Esophagus (tissue), 2 donors: ENCODE results near the gene C5orf46. TPM values are rescaled to one million over a fixed set of nuclear protein-coding genes. Genes with fewer than 3 reads are reported as not detected.
"Not testable (repeated sequence)": the region's sequence is repeated elsewhere in the genome, so short reads cannot be mapped to it uniquely, and the experiment has no call there.

Experiments
- H3K27ac ChIP-seq, 2 donors: one replicate each; pipeline ENCODE4 v1.5.1; 2013; ENCODE audit warnings: low read depth in 2 of 2, mild to moderate bottlenecking in 2 of 2, inconsistent platforms in 1 of 2, low read length in 1 of 2, moderate library complexity in 1 of 2
- H3K27me3 ChIP-seq, 2 donors: one replicate each; pipeline ENCODE4 v1.6.1; 2013; ENCODE audit warnings: low read length in 2 of 2, control low read depth in 1 of 2, mild to moderate bottlenecking in 1 of 2; ENCODE audit not compliant: insufficient read depth in 2 of 2, control insufficient read depth in 1 of 2
- H3K36me3 ChIP-seq, 2 donors: one replicate each; pipeline ENCODE4 v1.6.1; 2013; ENCODE audit warnings: low read length in 1 of 2; ENCODE audit not compliant: control insufficient read depth in 2 of 2, insufficient read depth in 2 of 2
- H3K4me1 ChIP-seq, 2 donors: one replicate each; pipeline ENCODE4 v1.6.1; 2013; ENCODE audit warnings: low read length in 1 of 2; ENCODE audit not compliant: control insufficient read depth in 2 of 2, insufficient read depth in 2 of 2
- H3K4me3 ChIP-seq, 2 donors: one replicate each; pipeline ENCODE4 v1.5.1; 2013; ENCODE audit warnings: low read length in 2 of 2, mild to moderate bottlenecking in 2 of 2, low read depth in 1 of 2, moderate library complexity in 1 of 2
- H3K9me3 ChIP-seq, 2 donors: one replicate each; pipeline ENCODE4 v1.6.1; 2013; ENCODE audit warnings: mild to moderate bottlenecking in 2 of 2, low read depth in 1 of 2, low read length in 1 of 2, moderate library complexity in 1 of 2; ENCODE audit not compliant: control insufficient read depth in 2 of 2, insufficient read depth in 1 of 2
- WGBS, 2 donors: extraction: QIAGEN DNeasy Blood & Tissue Kit; methylation state at CpG; one replicate each; pipeline ENCODE4 v1.1.7; 2013; 5-methylcytosine and 5-hydroxymethylcytosine counted together
- polyA plus RNA-seq, 2 donors: library from polyadenylated mRNA; stranded (reverse); fragments of 200-250 nt; gene quantifications; one replicate each; pipeline ENCODE4 v1.2.3, GENCODE V29; 2013
- donor health status: healthy with polysubstance abuse.
- donor health status: Bipolar disorder and iron deficiency.

The C5orf46 gene
- polyA plus RNA-seq: not detected

DNA sequence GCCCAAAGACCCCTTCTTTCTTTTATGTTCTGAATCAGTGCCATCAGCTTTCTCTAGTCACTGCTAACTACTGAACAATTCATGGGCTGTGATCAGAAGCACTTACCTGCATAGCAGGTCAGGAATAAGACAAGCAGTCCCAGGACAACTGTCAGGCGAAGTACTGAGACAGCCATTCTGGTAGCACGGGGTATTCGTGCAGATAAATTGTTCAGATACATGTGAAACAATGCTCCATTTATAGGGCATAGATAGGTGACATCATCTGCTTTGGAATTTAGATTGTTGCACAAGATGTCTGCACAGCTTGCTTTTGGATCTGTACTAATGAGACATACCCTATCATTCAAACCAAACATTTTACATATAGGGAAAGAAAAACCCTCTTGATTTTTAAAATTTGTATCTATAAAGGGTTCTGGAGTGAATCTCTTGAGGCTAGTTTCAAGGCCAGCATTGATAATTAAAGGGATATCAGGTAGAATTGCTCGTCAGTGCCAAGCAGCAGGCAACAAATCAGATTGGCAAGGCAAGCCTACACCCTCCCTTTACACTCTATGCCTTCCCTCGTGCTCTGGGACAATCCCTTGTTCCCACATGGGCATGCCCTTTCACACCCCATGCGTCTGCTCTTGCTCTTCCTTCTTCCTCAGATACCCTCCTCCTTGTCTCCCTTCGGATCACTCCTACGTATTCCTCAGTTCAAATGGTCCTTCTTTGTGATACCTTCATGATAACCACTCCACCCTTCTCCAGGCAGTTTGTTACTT, at the start of gene C5orf46:
Gene C5orf46, minus strand, starts transcription at position 213 of the 770 bp plus-strand sequence. Its CDS starts 37 bp downstream, at position 176.
- Histone ChIP-seq H3K36me3 (no peaks in the 10 kb centered on the region), H3K27ac (no peak within 1 kb of the TSS), H3K4me3 (no peak within 1 kb of the TSS), H3K4me1 (no peaks in the 10 kb centered on the region), H3K27me3 (no peaks in the 10 kb centered on the region), H3K9me3 (no peaks in the 10 kb centered on the region)
- WGBS, 2 donors: 68 to 69% methylated on average over 8 of the region's 8 CpGs

DNA sequence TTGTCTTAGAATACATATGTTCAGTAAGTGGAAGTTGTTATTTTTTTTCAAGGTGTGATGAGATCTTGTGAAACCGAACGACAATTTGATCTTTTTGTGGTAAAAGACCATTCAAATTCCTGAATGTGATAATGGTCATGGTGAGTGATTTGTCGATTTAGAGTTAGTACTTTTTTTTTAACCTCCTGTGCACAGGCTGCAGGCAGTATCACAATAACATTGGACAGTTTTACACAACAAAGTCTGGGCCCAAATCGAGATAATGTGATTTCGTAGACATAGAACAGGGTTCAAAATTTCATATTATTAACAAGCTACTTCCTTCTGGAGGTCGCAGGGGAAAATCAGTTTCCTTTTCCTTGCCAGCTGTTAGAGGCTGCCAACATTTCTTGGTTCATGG, 48.6 kb upstream of the C5orf46 start:
- no peaks in the 10 kb centered on the region for H3K9me3 ChIP-seq
- no peak overlapping the region for H3K4me3 ChIP-seq
- 55 to 63% methylated on average over 6 of the region's 6 CpGs for WGBS, 2 donors
- H3K27me3 ChIP-seq: no peaks in the 10 kb centered on the region
- H3K27ac ChIP-seq: no peak overlapping the region
- peaks cover 0 to 2% of the 10 kb centered on the region in 2 donors for H3K4me1 ChIP-seq
- H3K36me3 ChIP-seq: no peaks in the 10 kb centered on the region

- H3K4me1 ChIP-seq: no peaks in the 10 kb centered on the region
- 51 to 52% methylated on average over 2 of the region's 2 CpGs for WGBS, 2 donors
These were observed 43.6 kb upstream of the C5orf46 start for GRCh38 chr5:147949711-147950573.

GRCh38 chr5:147946658-147947274, 40.4 kb upstream of the C5orf46 start:
- not testable (repeated sequence) for H3K4me1 ChIP-seq, H3K9me3 ChIP-seq, H3K4me3 ChIP-seq, H3K27me3 ChIP-seq, H3K36me3 ChIP-seq, H3K27ac ChIP-seq
- WGBS, 2 donors: 90 to 95% methylated on average over 22 to 25 of the region's 25 CpGs

More at GRCh38 chr5:147949711-147950573, 43.6 kb upstream of the C5orf46 start:
- H3K4me3 ChIP-seq: no peak overlapping the region
- H3K9me3 ChIP-seq: no peaks in the 10 kb centered on the region
- H3K27me3 ChIP-seq: no peaks in the 10 kb centered on the region
- no peaks in the 10 kb centered on the region for H3K36me3 ChIP-seq
- H3K27ac ChIP-seq: no peak overlapping the region

DNA sequence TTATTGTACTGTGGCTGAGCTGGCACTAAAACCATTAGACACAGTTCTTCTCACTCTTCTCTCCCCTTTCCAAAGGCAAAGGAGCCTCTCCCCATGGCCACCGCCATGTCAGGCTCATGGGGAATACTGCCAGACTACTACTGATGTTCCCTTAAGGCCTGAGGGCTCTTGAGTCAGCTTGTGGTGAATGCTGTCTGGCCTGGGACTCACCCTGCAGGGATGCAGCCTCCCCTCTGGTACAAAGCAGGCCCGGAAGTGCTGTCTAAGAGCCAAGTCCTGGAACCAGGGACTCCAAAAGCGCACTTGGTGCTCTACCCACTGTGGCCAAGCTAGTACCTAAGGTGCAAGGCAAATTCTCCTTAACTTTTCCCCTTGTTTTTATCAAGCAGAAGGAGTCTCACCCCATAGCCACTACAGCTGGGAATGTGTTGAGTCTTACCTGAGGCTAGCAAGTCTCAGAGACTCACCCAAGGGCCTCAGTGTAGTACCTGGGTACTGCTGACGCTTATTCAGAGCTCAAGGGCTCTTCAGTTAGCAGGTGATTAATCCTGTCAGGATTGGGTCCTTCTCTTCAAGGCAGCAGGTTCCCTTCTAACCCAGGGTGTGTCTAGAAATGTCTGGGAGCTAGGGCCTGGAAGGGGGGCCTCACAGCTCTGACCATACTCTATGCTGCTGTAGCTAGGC, 33.2 kb upstream of the C5orf46 start:
- Histone ChIP-seq H3K36me3 (no peaks in the 10 kb centered on the region), H3K27me3 (no peaks in the 10 kb centered on the region), H3K9me3 (peaks cover 0 to 2% of the 10 kb centered on the region in 2 donors), H3K27ac (no peak overlapping the region), H3K4me1 (peaks cover 0 to 3% of the 10 kb centered on the region in 2 donors), H3K4me3 (no peak overlapping the region)
- WGBS, 2 donors: 67 to 84% methylated on average over 4 of the region's 4 CpGs

GRCh38 chr5:147935032-147935431, 28.7 kb upstream of the C5orf46 start:
- H3K4me1 ChIP-seq: peaks cover 0 to 3% of the 10 kb centered on the region in 2 donors
- H3K36me3 ChIP-seq: no peaks in the 10 kb centered on the region
- no peak overlapping the region for H3K4me3 ChIP-seq
- no peak overlapping the region for H3K27ac ChIP-seq
- H3K9me3 ChIP-seq: peaks cover 0 to 2% of the 10 kb centered on the region in 2 donors
- 2 to 3% methylated on average over 3 of the region's 3 CpGs for WGBS, 2 donors
- H3K27me3 ChIP-seq: no peaks in the 10 kb centered on the region

GRCh38 chr5:147930769-147931168, 24.4 kb upstream of the C5orf46 start:
- no peak overlapping the region for H3K4me3 ChIP-seq
- no peaks in the 10 kb centered on the region for H3K4me1 ChIP-seq
- no peak overlapping the region for H3K27ac ChIP-seq
- 68 to 73% methylated on average over 2 of the region's 2 CpGs for WGBS, 2 donors
- H3K36me3 ChIP-seq: no peaks in the 10 kb centered on the region
- H3K27me3 ChIP-seq: no peaks in the 10 kb centered on the region
- no peaks in the 10 kb centered on the region for H3K9me3 ChIP-seq

DNA sequence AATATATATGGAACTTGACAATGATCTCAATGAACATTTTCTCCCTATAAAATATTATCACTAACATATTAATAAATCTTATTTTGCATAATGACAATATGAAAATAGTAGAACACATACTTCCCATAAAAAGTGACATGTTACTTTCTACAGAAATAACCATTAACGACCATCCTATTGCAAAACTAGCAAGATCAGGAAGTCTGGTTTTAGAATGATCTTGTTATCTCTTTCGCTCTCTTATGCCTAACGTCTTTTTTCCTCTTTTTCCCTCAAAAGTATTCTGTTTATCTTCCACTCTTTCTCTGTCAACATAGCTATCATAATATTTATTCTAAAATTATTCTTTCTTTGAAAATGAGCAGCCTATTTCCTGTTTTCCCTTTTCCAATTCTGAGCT, 21.6 kb upstream of the C5orf46 start:
- H3K27ac ChIP-seq: no peak overlapping the region
- no peaks in the 10 kb centered on the region for H3K4me1 ChIP-seq
- no peaks in the 10 kb centered on the region for H3K27me3 ChIP-seq
- no peak overlapping the region for H3K4me3 ChIP-seq
- no peaks in the 10 kb centered on the region for H3K9me3 ChIP-seq
- WGBS, 2 donors: 41 to 48% methylated on average over 3 of the region's 3 CpGs
- no peaks in the 10 kb centered on the region for H3K36me3 ChIP-seq

DNA sequence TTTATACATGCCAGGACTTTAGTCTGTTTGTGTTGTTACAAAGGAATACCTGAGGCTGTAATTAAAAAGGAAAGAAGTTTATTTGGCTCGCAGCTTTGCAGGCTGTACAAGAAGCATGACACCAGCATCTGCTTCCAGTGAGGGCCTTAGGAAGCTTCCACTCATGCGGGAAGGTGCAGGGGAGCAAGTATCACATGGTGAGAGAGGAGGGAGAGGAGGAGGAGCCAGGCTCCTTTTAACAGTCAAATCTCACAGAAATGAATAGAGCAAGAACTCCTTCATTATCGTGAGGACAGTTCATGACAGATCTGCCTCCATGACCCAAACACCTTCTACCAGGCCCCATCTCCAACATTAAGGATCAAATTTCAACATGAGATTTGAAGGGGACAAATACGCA, 18.7 kb upstream of the C5orf46 start:
- WGBS, 2 donors: 69 to 82% methylated on average over 4 of the region's 4 CpGs
- no peaks in the 10 kb centered on the region for H3K36me3 ChIP-seq
- no peaks in the 10 kb centered on the region for H3K9me3 ChIP-seq
- H3K4me3 ChIP-seq: no peak overlapping the region
- H3K4me1 ChIP-seq: no peaks in the 10 kb centered on the region
- no peak overlapping the region for H3K27ac ChIP-seq
- no peaks in the 10 kb centered on the region for H3K27me3 ChIP-seq
